DMS114 treated with DMSO at 0.1 percent for 48 hours (cell line): ENCODE results near the gene SMTNL2.
"Not testable (repeated sequence)": the region's sequence is repeated elsewhere in the genome, so short reads cannot be mapped to it uniquely, and the experiment has no call there.

Experiments
- DNase-seq: peaks from one replicate; lab custom pipeline; 2025; ENCODE audit not compliant: unreplicated experiment; lab: John Stamatoyannopoulos, UW

SMTNL2 gene

DNA sequence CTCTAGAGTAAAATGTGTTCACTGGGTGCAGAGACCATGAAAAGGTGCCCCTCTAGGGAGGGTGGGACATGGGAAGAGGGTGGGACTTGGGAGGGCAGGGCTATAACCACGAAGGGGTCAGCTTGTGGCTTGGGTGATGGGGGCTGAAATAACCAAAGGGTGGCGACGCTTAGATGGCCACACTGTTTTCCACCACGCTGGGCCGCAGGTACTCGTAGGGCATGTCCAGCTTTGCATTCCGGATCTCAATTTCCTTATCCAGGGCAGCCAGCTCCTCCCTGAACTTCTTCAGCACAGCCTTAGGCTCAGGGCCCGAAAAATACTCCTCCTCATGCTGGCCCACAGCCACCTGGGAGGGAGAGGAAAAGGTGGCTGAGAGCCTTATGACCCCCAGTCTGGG, 47.1 kb downstream of the SMTNL2 start:
- DNase-seq, result no peak

GRCh38 chr17:4631836-4632580, 47.7 kb downstream of the SMTNL2 start:
- no peak for DNase-seq

- DNase-seq, result no peak
These were observed 48.2 kb downstream of the SMTNL2 start for GRCh38 chr17:4632581-4632920.

DNA sequence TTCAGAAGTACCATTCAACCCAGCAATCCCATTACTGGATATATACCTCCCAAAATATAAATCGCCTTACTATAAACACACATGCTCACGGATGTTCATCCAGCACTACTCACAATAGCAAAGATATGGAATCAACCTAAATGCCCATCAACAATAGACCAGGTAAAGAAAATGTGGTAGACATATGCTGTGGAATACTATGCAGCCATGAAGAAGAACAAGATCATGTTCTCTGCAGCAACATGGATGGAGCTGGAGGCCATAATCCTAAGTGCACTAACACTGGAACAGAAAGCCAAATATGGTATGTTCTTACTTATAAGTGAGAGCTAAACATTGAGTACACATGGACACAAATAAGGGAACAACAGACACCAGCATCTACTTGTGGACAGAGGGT, 49.3 kb downstream of the SMTNL2 start:
- no peak for DNase-seq

DNA sequence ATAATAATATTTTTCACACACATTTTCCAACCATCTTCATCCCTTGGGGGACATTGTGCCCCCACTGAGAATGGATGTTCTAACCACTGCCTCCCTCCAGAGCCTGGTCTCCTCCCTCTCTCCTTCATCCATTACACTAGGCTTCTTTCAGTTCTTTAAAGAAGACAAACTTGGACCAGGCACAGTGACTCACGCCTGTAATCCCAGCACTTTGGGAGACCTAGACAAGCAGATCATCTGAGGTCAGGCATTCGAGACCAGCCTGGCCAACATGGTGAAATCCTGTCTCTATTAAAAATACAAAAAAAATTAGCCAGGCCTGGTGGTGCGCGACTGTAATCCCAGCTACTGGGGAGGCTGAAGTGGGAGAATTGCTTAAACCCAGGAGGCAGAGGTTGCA, 50.6 kb downstream of the SMTNL2 start:
- no peak for DNase-seq

- no peak for DNase-seq
These were observed 51.6 kb downstream of the SMTNL2 start for GRCh38 chr17:4635823-4636375.

DNA sequence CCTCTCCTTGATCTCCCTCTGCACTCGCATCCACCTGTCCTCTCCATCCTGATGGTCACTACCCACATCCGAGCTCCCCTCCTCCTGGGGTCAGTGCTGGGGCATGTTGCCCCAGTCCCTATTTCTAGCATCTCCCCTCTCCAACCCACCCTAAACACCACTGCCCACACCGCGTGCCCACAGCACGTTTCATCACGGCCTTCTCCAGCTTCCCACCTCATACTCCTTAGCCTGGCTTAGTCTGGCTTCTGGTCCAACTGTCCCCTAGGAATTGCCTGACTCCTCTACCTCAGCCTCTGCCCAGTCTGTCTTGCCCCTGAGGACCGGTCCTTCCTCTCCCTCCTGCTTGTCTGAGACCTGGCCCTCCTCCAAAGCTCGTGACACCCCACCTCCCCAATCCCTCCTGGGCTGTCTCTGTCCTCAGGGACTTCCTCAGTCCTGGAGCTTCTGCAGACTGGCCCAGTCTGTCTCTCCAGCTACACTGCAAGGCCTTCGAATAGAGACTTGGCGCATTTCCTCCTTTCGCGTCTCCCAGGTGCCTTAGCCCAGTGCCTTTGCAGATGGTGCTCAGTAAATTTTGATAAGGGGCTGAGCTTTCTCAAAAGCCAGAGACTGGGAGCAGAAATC, 52.3 kb downstream of the SMTNL2 start:
- DNase-seq, result no peak

DNA sequence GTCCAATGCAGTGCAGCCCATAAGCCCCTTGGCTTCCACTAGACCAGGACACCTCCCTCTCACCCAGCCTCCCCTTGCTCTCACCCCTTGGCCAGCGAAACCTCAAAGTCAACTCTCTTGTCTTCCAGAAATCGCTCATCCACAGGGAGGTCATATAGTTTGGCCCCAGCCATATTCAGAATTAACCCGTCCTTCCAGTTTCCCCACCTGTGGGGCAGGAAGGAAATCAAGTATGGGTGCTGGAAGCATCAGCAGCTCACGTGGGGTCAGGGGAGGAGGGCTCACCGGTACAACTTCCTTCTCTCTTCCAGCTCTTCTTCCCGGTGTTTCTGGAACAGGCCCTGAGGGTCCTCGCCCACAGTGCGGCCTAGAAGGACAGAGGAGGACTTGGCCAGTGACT, 54.4 kb downstream of the SMTNL2 start:
- DNase-seq, result not testable (repeated sequence)

DNA sequence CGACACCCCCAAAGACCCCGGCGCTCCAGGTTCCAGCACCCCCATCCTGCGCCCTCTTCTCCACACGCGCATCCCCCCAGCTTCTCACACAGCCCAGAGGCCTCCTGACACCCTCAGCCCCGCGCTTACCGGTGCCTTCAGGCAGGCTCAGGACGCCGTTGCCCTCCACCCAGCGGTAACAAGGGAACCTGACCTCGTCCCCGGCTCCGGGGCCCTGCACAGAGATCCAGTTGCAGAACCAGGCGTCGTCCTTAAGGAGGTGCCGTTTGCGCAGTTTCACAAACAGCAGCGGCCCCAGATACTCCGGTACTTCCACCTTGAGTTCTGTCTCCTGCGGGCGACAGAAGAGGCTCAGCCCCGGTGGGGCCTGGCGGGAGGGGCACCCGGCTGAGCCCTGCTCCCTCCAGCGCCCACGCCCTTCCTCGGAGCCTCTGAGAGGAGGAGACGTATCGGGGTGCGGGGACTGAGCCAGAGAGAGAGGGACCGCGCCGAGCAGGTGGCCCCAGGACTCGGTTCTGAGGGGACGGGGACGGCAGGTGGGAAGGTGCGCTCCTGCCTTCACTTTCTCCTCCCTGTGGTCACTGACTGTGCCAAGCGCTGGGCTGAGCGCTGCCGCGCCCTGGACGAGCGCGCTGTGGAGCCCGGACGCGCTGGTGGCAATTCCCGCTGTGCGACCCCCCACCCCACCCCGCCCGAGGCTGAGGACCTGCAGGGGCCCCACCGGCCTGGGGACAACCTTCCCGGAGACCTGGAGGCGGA, 55.2 kb downstream of the SMTNL2 start:
- DNase-seq, result not testable (repeated sequence)

- DNase-seq, result not testable (repeated sequence)
These were observed 56.4 kb downstream of the SMTNL2 start for GRCh38 chr17:4640569-4641188.

DNA sequence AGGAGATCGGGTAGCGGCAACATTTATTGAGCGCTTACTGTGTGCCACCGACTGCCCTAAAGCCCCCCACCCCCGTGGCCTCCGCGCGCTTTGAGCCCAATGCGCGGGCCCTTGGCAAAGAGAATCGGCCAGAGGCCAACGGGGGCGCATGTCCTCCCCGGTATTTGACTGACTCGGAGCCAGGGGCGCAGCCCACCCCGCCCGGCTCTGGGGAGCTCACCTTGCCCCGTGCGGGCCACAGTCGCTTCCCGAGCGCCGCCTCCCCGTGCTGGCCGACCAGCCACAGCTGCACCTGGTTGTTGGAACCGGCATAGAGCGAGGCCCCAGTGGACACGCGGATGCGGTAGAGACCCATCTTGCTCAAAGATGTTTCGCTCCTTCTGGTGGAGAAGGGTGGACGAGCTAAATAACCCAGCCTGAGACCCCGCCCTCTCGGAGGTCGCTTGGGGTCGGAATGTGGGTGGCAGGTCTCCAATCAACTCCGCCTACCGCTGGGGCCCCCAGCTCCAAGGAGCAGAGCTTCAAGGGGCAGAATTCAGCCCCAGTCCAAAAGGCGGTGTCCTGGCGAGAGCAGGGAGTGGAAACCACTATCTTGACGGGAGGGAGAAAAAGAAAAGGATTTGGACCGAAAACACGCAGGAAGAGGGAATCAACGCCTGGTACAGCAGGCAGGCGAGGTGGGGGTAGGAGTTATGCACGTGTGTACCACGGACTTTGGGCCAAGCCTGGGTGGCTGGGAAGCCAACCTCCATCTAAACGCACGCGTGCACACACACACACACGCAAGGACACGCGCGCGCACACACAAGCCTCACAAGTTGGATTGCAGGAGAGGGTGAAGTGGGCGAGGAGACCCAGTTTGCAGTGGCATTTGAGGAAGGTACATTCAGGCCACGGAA, 57.2 kb downstream of the SMTNL2 start, which contains the start of gene ALOX15:
Gene ALOX15, minus strand, starts transcription at position 382 of the 899 bp plus-strand sequence. Its CDS starts 27 bp downstream, at position 355.
- DNase-seq, result no peak

GRCh38 chr17:4642286-4642685, 58.0 kb downstream of the SMTNL2 start:
- no peak for DNase-seq

DNA sequence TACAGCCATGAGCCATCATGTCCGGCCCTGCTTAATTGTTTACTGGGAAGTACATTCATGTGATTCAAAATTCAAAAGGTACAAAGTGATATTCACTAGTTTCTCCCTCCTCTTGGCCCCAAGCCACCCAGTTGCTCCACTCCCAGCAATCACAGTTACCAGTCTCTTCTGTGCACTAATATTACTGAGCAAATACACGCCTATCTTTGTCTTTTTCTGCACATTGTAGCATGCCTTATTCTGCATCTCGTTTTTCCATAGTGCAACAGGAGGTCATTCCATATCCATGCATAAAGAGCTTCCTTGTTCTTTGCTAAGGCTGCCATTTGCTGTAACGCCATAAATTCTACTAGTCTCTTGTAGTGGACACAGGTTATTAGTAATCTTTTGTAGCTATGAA, 59.3 kb downstream of the SMTNL2 start:
- no peak for DNase-seq

DNA sequence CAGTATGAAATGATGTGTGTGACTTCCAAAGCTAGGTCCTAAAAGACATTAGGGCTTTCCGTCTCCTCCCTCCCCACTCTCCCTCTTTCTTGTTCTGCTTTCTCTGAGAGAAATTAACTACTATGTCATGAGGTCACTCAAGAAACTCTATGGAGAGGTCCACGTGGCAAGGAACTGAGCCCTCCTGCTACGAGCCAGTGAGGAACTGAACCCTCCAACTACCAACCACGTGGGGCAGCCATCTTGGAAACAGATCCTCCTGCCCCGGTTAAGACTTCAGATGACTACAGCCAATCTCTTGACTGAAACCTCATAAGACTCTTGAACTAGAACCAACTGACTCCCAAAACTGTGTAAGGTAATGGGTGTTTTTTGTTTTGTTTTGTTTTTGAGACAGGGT, 61.3 kb downstream of the SMTNL2 start:
- no peak for DNase-seq

DNA sequence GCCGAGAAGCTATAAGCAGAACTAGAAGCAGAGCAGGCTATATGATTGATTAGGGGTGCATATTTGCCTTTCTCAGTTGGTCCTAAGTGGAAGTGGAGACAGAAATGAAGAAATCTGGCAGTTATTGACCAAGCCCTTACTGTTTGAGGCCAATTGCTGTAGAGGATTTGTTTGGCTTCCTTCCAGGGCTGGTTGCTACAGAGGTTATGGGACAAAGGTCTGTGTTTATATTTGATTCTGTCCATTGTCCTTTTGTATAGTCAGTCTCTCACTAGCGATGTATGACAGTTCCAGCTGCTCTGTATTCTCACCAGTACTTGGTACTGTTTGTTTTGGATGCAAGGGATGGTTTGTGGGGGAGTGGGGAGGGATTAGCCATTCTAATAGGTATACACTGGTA, 64.4 kb downstream of the SMTNL2 start:
- DNase-seq, result no peak

- DNase-seq, result no peak
These were observed 68.7 kb downstream of the SMTNL2 start for GRCh38 chr17:4652997-4653396.

GRCh38 chr17:4655933-4656332, 71.6 kb downstream of the SMTNL2 start:
- not testable (repeated sequence) for DNase-seq

DNA sequence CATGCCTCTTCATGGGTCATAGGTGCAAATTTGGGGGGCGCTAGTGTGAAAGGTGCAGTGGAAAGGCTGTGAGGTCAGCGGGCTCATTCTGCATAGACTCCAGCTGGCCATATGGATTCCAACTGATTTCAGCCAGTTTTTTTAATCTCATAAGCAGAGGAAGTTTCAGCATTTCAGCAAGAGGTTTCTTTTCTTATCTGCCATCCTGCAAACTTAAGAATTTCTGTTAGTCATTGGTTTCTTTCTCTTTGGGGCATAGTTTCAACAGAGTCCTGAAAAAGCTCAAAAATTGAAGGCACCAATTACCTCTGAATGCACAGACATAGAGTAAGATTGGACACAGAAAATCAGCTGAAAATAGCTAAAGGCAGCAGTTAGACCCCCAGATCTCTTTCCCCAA, 73.3 kb downstream of the SMTNL2 start:
- no peak for DNase-seq
